HG03439 (cell line): ENCODE data around the gene IDS.
"Not testable (repeated sequence)": the region's sequence is repeated elsewhere in the genome, so short reads cannot be mapped to it uniquely, and the experiment has no call there.

Experiments used
- ATAC-seq: cut with Tn5 transposase; IDR thresholded peaks from one replicate; pipeline ENCODE4 v1.9.1; 2021; ENCODE audit warnings: mild to moderate bottlenecking, moderate library complexity; ENCODE audit not compliant: unreplicated experiment

IDS gene

GRCh38 chrX:149499766-149500165 lies 5.3 kb downstream of the IDS start:
- ATAC-seq = no peak

- no peak for ATAC-seq
Observed at GRCh38 chrX:149498767-149499166, 6.3 kb downstream of the IDS start.

GRCh38 chrX:149497626-149498025 lies 7.5 kb downstream of the IDS start:
- no peak for ATAC-seq

- no peak for ATAC-seq
Observed at GRCh38 chrX:149497054-149497453, 8.1 kb downstream of the IDS start.

- ATAC-seq = no peak
Observed at GRCh38 chrX:149495573-149496071, 9.5 kb downstream of the IDS start.

GRCh38 chrX:149494844-149495565 lies 10.1 kb downstream of the IDS start:
- no peak for ATAC-seq

GRCh38 chrX:149493567-149494562 lies 11.2 kb downstream of the IDS start:
- ATAC-seq = no peak

GRCh38 chrX:149491812-149492211 lies 13.3 kb downstream of the IDS start:
- ATAC-seq = no peak

GRCh38 chrX:149490100-149490499 lies 15.0 kb downstream of the IDS start:
- ATAC-seq = no peak

- ATAC-seq = not testable (repeated sequence)
Observed at GRCh38 chrX:149488411-149489052, 16.6 kb downstream of the IDS start.

- ATAC-seq = not testable (repeated sequence)
Observed at GRCh38 chrX:149488008-149488407, 17.1 kb downstream of the IDS start.

GRCh38 chrX:149487292-149487691 lies 17.8 kb downstream of the IDS start:
- no peak for ATAC-seq

- ATAC-seq = no peak
Observed at GRCh38 chrX:149476513-149476912, 28.6 kb downstream of the IDS start.

- no peak for ATAC-seq
Observed at GRCh38 chrX:149473966-149474365, 31.1 kb downstream of the IDS start.

- ATAC-seq = no peak
Observed at GRCh38 chrX:149473092-149473491, 32.0 kb downstream of the IDS start.

- ATAC-seq = no peak
Observed at GRCh38 chrX:149472625-149473024, 32.5 kb downstream of the IDS start.

GRCh38 chrX:149471397-149471796 lies 33.7 kb downstream of the IDS start:
- ATAC-seq = no peak

GRCh38 chrX:149470955-149471354 lies 34.2 kb downstream of the IDS start:
- peak; percentile 92 for ATAC-seq

GRCh38 chrX:149469406-149469805 lies 35.7 kb downstream of the IDS start:
- ATAC-seq = no peak

- ATAC-seq = no peak
Observed at GRCh38 chrX:149467920-149468319, 37.2 kb downstream of the IDS start.

GRCh38 chrX:149467461-149467860 lies 37.6 kb downstream of the IDS start:
- no peak for ATAC-seq
